SK-N-SH treated with all-trans-retinoic acid at 6 μM for 48 hours (cell line): ENCODE measurements around the gene B3GNT3.

Experiments used
- ARNTL ChIP-seq: fragments of 450-650 bp; formaldehyde crosslinking; IDR thresholded peaks from 2 replicates; pipeline ENCODE4 v1.5.0; 2020; ENCODE audit warnings: low read depth, mild to moderate bottlenecking, moderate library complexity, borderline replicate concordance
- BACH2 ChIP-seq: fragments of 250-450 bp; sonication (Bioruptor Pico); IDR thresholded peaks from 2 replicates; pipeline ENCODE4 v1.9.0; 2021; ENCODE audit warnings: mild to moderate bottlenecking, borderline replicate concordance
- GLIS3 ChIP-seq: fragments of 250-450 bp; sonication (Bioruptor Pico); IDR thresholded peaks from 2 replicates; pipeline ENCODE4 v1.5.0; 2020; ENCODE audit warnings: mild to moderate bottlenecking, moderate library complexity
- ISL1 ChIP-seq: fragments of 250-450 bp; sonication (Bioruptor Pico); IDR thresholded peaks from 2 replicates; pipeline ENCODE4 v2.1.2; 2022; ENCODE audit warnings: mild to moderate bottlenecking, moderate library complexity
- RARB ChIP-seq: fragments of 250-450 bp; sonication (Bioruptor Pico); IDR thresholded peaks from 2 replicates; pipeline ENCODE4 v1.8.0; 2021; ENCODE audit warnings: mild to moderate bottlenecking, moderate library complexity
- SNAI2 ChIP-seq: fragments of 250-450 bp; sonication (Bioruptor Pico); IDR thresholded peaks from 2 replicates; pipeline ENCODE4 v1.5.0; 2020; ENCODE audit warnings: mild to moderate bottlenecking, moderate library complexity
- TOX ChIP-seq: fragments of 250-450 bp; sonication (Bioruptor Pico); IDR thresholded peaks from 2 replicates; pipeline ENCODE4 v1.8.0; 2021; ENCODE audit warnings: mild to moderate bottlenecking, moderate library complexity, borderline replicate concordance
- ZFP3 ChIP-seq: fragments of 250-450 bp; sonication (Bioruptor Pico); IDR thresholded peaks from 2 replicates; pipeline ENCODE4 v1.5.0; 2020; ENCODE audit warnings: mild to moderate bottlenecking, moderate library complexity
- ZFP30 ChIP-seq: fragments of 450-650 bp; formaldehyde crosslinking; IDR thresholded peaks from 2 replicates; pipeline ENCODE4 v1.5.0; 2022; ENCODE audit warnings: mild to moderate bottlenecking, moderate library complexity
- ZNF70 ChIP-seq: fragments of 450-650 bp; formaldehyde crosslinking; IDR thresholded peaks from 2 replicates; pipeline ENCODE4 v1.5.0; 2020; ENCODE audit warnings: mild to moderate bottlenecking, moderate library complexity
- TF ChIP-seq, protein P1 (sequence below): fragments of 250-450 bp; sonication (Bioruptor Pico); IDR thresholded peaks from 2 replicates; pipeline ENCODE4 v1.8.0; 2020; ENCODE audit warnings: mild to moderate bottlenecking, moderate library complexity, borderline replicate concordance
- TF ChIP-seq, protein P2 (sequence below): fragments of 250-450 bp; sonication (Bioruptor Pico); IDR thresholded peaks from 2 replicates; pipeline ENCODE4 v1.5.1; 2020; ENCODE audit warnings: low read depth, mild to moderate bottlenecking, moderate library complexity

DNA sequence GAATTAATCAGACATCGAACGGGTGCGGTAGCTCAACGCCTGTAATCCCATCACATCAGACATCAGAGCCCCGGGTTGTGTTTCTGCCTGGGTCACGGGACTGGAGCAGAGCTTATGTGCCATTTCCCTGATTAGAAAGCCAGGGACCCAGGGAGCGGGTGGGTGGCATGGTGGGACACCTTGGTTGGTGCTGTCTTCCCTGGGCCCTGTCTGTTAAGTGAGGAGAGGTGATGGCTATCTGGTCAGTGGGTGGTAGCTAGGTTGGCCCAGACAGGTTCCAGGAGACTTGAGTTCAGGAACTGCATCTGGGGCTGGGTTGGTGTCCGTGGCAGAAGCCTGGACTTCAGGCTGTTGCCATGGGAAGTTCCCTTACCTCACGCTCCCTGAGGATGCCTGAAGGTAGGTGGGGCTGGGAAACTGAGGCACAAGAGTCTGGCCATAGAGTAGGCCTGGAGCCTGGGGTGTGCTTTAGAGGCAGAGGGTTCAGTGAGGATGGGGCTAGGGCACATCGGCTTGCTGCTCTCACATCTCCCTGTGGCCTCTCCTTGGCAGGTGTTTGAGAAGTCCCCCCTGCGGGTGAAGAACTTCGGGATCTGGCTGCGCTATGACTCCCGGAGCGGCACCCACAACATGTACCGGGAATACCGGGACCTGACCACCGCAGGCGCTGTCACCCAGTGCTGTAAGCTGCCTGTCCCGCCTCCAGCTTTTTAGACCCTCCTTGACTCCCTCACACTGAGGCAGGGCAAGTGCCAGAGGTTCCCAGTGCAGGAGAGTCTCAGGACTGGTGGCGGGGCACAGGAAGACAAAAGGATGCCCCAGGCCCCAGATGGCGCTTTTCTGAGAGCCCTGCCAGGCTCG, 66.8 kb downstream of the B3GNT3 start:
- TF ChIP-seq RARB (CRISPR knock-in tag): no peak
- TF ChIP-seq, protein P1, sequence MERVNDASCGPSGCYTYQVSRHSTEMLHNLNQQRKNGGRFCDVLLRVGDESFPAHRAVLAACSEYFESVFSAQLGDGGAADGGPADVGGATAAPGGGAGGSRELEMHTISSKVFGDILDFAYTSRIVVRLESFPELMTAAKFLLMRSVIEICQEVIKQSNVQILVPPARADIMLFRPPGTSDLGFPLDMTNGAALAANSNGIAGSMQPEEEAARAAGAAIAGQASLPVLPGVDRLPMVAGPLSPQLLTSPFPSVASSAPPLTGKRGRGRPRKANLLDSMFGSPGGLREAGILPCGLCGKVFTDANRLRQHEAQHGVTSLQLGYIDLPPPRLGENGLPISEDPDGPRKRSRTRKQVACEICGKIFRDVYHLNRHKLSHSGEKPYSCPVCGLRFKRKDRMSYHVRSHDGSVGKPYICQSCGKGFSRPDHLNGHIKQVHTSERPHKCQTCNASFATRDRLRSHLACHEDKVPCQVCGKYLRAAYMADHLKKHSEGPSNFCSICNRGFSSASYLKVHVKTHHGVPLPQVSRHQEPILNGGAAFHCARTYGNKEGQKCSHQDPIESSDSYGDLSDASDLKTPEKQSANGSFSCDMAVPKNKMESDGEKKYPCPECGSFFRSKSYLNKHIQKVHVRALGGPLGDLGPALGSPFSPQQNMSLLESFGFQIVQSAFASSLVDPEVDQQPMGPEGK (CRISPR knock-in tag): no peak
- TF ChIP-seq ZNF70 (CRISPR knock-in tag): no peak
- no peak for TF ChIP-seq ZFP3 (CRISPR knock-in tag)
- TF ChIP-seq ARNTL (CRISPR knock-in tag): no peak
- TF ChIP-seq SNAI2 (CRISPR knock-in tag): no peak
- TF ChIP-seq TOX (CRISPR knock-in tag): no peak
- TF ChIP-seq BACH2: no peak
- no peak for TF ChIP-seq ISL1 (CRISPR knock-in tag)
- no peak for TF ChIP-seq GLIS3 (CRISPR knock-in tag)
- no peak for TF ChIP-seq ZFP30 (CRISPR knock-in tag)
- TF ChIP-seq, protein P2, sequence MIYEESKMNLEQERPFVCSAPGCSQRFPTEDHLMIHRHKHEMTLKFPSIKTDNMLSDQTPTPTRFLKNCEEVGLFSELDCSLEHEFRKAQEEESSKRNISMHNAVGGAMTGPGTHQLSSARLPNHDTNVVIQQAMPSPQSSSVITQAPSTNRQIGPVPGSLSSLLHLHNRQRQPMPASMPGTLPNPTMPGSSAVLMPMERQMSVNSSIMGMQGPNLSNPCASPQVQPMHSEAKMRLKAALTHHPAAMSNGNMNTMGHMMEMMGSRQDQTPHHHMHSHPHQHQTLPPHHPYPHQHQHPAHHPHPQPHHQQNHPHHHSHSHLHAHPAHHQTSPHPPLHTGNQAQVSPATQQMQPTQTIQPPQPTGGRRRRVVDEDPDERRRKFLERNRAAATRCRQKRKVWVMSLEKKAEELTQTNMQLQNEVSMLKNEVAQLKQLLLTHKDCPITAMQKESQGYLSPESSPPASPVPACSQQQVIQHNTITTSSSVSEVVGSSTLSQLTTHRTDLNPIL (CRISPR knock-in tag): no peak
